ENCODE measurements around the gene VPS26C.

VPS26C gene

GRCh38 chr21:37183749-37184148, 83.4 kb downstream of the VPS26C start:
- ATAC-seq: no peak
- Mint-ChIP-seq H3K4me3 (no peak overlapping the region), H3K27ac (peak overlapping the region in 1 of 2 donors; percentile 81), H3K9me3 (no peaks in the 10 kb centered on the region), H3K27me3 (no peaks in the 10 kb centered on the region), H3K4me1 (peaks cover 14% of the 10 kb centered on the region)
- no peak for DNase-seq

DNA sequence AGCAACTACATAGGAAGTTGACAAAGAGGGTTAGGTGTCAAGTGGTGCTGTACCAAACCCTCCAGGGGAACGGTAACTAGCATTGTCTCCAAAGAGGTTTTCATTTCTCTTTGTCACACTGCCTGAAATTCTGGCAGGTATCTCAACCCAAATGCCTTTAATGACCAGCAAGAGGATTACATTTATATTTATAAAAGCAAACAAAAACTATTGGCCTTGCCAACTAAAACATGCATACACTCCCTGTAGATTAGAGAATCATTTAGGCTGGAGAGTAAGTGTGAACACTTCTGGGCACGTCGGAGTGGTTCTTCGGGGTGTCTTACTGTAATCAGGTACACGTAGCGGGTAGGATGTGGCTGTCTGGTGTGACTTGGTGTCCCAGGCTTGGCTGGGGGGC, 84.9 kb downstream of the VPS26C start:
- H3K9me3 Mint-ChIP-seq: no peaks in the 10 kb centered on the region
- no peak overlapping the region for H3K4me3 Mint-ChIP-seq
- H3K27me3 Mint-ChIP-seq: no peaks in the 10 kb centered on the region
- DNase-seq (no peak), ATAC-seq (no peak)
- peaks cover 14% of the 10 kb centered on the region for H3K4me1 Mint-ChIP-seq
- H3K27ac Mint-ChIP-seq: peak overlapping the region in 1 of 2 donors; percentile 37

- ATAC-seq (no peak), DNase-seq (no peak)
- Mint-ChIP-seq H3K9me3 (no peaks in the 10 kb centered on the region), H3K27me3 (no peaks in the 10 kb centered on the region), H3K27ac (no peak overlapping the region), H3K4me1 (peaks cover 14% of the 10 kb centered on the region), H3K4me3 (no peak overlapping the region)
These were observed 86.1 kb downstream of the VPS26C start for GRCh38 chr21:37181059-37181458.

GRCh38 chr21:37176716-37177115, 90.4 kb downstream of the VPS26C start:
- DNase-seq (no peak), ATAC-seq (no peak)
- Mint-ChIP-seq H3K27ac (no peak overlapping the region), H3K27me3 (no peaks in the 10 kb centered on the region), H3K4me1 (no peaks in the 10 kb centered on the region), H3K9me3 (no peaks in the 10 kb centered on the region), H3K4me3 (no peak overlapping the region)
